Activated effector memory CD4-positive, alpha-beta T cell treated with Interleukin-2 at 50 U/mL for 16 hours (primary cell): ENCODE results near the gene F2.

Experiments
- DNase-seq: peaks from one replicate; pipeline ENCODE4 v3.0.0-alpha.2; 2020

Gene F2

GRCh38 chr11:46718155-46719019 lies 626 bp upstream of the F2 start:
- peak; percentile 7 for DNase-seq

GRCh38 chr11:46719543-46720218 lies 668 bp downstream of the F2 start:
- no peak for DNase-seq

- DNase-seq: no peak
Observed at GRCh38 chr11:46721286-46721685, 2.3 kb downstream of the F2 start.

GRCh38 chr11:46722566-46723358 lies 3.7 kb downstream of the F2 start:
- no peak for DNase-seq

- DNase-seq: no peak
Observed at GRCh38 chr11:46723359-46723680, 4.3 kb downstream of the F2 start.

- DNase-seq: no peak
Observed at GRCh38 chr11:46724088-46724487, 5.1 kb downstream of the F2 start.

- DNase-seq: no peak
Observed at GRCh38 chr11:46725338-46726205, 6.6 kb downstream of the F2 start.

GRCh38 chr11:46726206-46726862 lies 7.3 kb downstream of the F2 start:
- DNase-seq: no peak

GRCh38 chr11:46727952-46728658 lies 9.1 kb downstream of the F2 start:
- DNase-seq: no peak

GRCh38 chr11:46728659-46729040 lies 9.6 kb downstream of the F2 start:
- no peak for DNase-seq

GRCh38 chr11:46729110-46730027 lies 10.4 kb downstream of the F2 start:
- DNase-seq: no peak

- no peak for DNase-seq
Observed at GRCh38 chr11:46731545-46731944, 12.5 kb downstream of the F2 start.

- DNase-seq: no peak
Observed at GRCh38 chr11:46733234-46733633, 14.2 kb downstream of the F2 start.

- no peak for DNase-seq
Observed at GRCh38 chr11:46736146-46736545, 17.1 kb downstream of the F2 start.

GRCh38 chr11:46736615-46737014 lies 17.6 kb downstream of the F2 start:
- DNase-seq: no peak

- no peak for DNase-seq
Observed at GRCh38 chr11:46737699-46738098, 18.7 kb downstream of the F2 start.

- DNase-seq: no peak
Observed at GRCh38 chr11:46738887-46739286, 19.9 kb downstream of the F2 start.

GRCh38 chr11:46741600-46742484 lies 22.8 kb downstream of the F2 start:
- no peak for DNase-seq

GRCh38 chr11:46743043-46743442 lies 24.0 kb downstream of the F2 start:
- no peak for DNase-seq
